Activated naive CD4-positive, alpha-beta T cell treated with anti-CD3 and anti-CD28 coated beads, Interleukin-2, amount 50 U/mL, for 16 hours (primary cell): ENCODE measurements around the gene ADGRD1.
"Not testable (repeated sequence)": the region's sequence is repeated elsewhere in the genome, so short reads cannot be mapped to it uniquely, and the experiment has no call there.

ENCODE experiments used
- DNase-seq: peaks from one replicate; pipeline ENCODE4 v3.0.0-alpha.2; 2020

ADGRD1 gene

GRCh38 chr12:131060011-131060703, 106.5 kb downstream of the ADGRD1 start:
- DNase-seq, result no peak

- no peak for DNase-seq
Measured at GRCh38 chr12:131061041-131061806, 107.5 kb downstream of the ADGRD1 start.

- no peak for DNase-seq
Measured at GRCh38 chr12:131063413-131063812, 109.7 kb downstream of the ADGRD1 start.

DNA sequence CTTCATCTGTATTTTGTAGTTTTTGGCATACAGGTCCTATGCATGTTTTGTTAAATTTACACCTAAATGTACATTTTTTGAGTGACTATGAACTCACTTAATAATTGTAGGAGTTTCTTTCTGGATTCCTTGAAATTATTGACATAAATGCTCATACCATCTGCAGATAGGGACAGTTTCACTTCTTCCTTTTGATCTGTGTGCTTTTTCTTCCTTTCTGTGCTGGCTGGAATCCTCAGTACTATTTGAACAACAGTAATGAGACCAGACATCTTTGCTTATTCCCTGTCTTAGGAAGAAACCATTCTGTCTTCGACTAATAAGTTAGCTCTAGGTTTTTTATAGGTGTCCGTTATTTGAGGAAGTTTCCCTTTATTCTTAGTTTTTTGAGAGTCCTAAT, 110.3 kb downstream of the ADGRD1 start:
- DNase-seq, result no peak

DNA sequence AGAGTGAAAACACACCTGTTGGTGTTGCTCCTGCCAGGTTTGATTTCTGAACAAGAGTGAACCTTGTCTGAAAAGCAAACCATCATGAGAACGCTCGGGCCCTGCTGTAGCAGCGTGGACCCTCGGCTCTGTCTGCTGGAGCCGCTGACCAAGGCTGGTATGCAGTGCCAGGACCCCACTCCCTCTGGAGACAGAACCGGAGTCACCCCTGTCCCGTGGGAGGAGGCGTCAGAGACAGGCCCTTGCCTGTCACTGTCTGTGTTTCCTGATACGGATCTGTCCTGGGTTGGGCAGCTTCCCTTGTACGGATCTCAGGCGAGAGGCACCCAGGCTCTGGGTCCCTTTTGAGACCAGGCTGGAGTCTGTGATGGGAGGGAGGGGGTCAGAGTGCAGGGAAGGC, 111.6 kb downstream of the ADGRD1 start:
- no peak for DNase-seq

DNA sequence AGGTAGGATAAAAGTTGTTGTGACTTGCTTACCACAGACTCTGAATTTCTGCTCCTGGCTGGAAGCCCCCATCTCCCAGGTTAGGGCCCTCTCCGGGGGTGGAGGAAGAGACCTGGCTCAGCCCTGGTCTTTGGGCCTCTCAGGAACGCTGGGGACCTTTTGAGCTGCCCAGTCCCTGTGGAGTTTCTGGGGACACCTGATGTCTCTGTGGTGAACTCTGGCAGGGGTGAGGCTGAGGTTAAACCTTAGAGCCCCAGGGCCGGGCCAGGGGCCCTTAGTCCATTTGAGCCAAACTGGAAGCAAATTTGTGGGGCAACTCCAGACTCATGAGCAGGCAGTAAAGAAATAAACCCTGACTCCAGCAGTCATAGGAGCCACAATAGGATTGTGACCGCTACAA, 112.1 kb downstream of the ADGRD1 start:
- DNase-seq, result no peak

DNA sequence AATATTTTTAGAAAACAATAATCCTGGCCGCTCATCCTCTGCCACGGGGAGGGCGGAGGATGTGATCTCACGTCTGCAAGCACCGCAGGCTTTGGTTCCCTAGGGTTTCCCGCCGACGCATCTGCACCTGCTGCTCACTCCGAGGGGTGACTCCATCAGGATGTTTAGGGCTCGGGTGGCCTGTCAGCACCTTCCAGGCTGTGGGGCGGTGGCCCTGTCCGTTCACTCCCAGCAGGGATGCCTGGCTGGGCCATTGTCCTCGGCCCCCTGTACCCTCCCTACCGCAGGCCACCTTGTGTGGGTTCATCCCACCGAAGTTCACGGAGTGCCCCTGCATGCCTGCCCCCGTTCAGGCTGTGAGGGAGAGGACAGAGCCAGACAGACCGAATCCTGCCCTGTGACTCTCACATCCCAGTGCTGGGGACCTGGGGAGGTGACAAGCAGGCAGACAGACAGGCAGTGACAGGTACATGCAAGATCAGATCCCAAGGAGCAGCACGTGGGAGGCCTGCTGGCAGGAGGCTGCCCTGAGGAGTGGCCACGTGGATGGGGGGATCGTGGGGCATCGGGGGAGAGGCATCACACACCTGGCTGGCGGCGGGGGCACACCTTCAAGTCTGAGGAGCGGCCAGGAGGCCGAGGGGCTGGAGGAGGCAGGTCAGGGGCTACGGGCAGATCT, 112.6 kb downstream of the ADGRD1 start:
- DNase-seq, result no peak

GRCh38 chr12:131066886-131067490, 113.3 kb downstream of the ADGRD1 start:
- no peak for DNase-seq

- DNase-seq, result no peak
Measured at GRCh38 chr12:131067981-131068851, 114.5 kb downstream of the ADGRD1 start.

DNA sequence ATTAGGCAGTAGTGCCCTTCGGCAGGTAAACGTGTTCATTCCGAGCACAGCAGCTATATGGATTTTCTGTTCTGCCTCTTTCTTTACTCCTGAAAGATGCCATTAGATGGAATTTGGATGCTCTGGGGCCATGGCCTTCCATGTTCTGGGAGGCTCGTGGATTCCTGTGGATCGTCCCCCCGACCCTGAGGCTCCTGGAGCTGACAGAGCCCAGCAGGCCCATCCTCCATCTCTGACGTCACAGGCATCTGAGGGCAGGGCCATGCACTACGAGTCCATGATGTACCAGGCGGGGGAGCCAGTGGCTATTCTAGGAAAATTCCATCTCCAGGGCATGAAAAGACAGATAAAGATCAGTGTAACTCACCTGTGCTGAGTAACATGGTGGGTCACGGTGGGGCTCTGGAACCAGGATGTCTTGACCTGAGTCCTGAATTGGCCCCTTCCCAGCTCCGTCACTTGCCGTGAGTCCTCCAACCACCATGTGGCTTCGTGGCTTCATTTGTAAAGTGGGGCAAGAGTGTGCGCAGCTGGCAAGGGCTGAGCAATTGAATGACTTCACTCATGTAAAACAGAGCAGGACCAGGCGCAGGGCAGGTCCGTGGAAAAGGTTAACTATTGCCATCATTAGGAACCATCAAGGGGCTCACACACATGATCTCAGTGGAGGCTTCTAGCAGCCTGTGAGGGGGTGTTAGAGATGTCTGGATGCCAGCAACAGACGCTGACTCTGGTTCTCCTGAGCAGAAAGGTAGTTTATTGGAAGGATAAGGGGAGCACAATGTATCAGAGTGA, 115.4 kb downstream of the ADGRD1 start:
- not testable (repeated sequence) for DNase-seq

GRCh38 chr12:131070136-131070535, 116.4 kb downstream of the ADGRD1 start:
- DNase-seq, result not testable (repeated sequence)

- not testable (repeated sequence) for DNase-seq
Measured at GRCh38 chr12:131070668-131071067, 117.0 kb downstream of the ADGRD1 start.

- DNase-seq, result not testable (repeated sequence)
Measured at GRCh38 chr12:131071234-131071820, 117.6 kb downstream of the ADGRD1 start.

DNA sequence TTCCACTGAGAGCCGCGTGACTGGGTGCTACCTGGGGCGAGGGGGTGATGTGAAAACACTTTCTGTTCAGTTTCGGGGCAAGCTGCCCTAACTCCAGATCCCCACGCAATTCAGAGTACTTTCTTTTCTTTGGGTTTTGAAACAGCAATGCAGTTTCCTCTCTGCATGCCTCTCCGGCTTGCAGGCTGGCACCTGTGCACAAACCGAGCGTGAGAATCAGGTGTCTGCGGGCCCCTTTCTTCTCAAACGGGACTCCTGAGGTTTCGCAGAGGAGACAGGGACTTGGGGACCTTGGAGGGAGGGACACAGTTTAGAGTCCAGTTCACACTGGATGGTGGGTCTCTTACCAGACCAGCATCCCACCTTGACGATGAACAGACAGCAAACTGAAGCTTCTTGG, 118.2 kb downstream of the ADGRD1 start:
- not testable (repeated sequence) for DNase-seq

DNA sequence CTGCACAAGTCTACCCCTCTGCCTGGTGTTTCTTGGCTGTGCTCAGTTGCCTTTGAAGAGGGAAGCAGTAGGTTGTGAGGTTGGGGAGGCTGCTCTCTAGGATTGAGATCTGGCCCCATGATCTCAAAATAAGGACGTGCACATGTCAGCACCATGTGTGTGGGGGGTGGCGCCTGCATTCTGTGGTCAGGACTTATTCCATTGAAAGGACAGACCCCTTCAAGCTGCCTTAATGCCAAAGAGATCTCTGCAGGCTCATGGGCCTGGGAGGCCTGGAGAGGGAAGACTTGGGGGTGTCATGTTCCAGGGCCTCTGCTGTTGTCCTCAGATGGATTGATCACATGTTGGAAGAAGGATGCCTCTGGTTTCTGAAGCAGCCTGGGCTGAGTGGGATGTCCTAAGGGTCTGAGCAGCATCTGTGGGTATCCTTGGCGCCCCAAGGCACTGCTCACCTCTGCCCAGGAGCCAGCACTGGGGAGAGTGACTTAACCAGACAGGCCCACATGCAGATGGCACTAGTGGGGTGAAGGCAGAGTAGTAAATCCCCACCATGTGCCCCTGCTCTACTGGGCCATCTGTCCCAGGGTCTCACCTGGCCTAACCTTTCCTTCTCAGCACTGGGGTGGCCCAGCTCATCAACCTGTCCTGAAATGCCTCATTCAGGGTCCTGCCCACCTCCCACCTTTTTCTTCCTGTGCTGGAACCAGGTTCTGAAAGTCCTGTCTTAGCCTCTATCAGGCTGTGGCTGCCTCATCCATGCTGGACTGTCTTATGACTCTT, 118.9 kb downstream of the ADGRD1 start:
- DNase-seq, result no peak

- DNase-seq, result no peak
Measured at GRCh38 chr12:131074221-131075083, 120.7 kb downstream of the ADGRD1 start.

- no peak for DNase-seq
Measured at GRCh38 chr12:131075194-131075593, 121.5 kb downstream of the ADGRD1 start.

GRCh38 chr12:131075611-131076010, 121.9 kb downstream of the ADGRD1 start:
- DNase-seq, result no peak

- no peak for DNase-seq
Measured at GRCh38 chr12:131076296-131076695, 122.6 kb downstream of the ADGRD1 start.
